ENCODE results near the gene IL15RA. TPM values are rescaled to one million over a fixed set of nuclear protein-coding genes. Genes with fewer than 3 reads are reported as not detected.

The IL15RA gene
- total RNA-seq, 2 donors from 2014 or later, result 9.6 to 30.5 TPM

DNA sequence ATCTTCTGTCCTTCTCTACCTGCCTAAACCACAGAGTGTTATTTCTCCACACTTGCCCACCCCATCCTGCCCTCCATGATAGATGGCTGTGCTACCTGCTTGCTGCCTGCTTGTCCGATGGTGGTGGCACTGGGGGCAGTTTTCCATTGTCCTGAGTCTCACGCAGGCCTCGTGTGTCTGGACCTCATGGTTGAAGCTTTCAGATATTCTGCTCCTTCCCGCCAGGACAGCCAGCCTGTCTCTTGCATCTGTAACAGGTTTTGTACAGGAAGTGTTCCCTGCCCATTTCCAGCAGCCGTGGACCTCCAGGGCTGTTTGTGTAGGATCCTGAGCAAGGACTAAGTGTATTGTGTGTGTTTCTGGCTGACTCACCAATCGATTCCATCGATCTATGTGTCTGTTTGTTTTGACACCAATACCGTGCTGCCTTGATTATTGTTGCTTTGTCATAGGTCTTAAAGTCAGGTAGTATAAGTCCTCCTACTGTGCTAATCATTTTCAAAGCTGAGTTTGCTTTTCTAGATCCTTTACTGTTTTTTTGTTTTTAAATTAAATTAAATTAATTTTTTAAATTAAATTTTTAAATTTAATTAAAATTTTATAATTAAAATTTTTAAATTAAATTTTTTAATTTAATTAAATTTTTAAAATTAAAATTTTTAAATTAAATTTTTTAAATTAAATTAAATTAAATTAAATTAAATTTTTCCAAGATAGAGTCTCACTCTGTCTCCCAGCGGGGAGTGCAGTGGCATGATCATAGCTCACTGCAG, 8.5 kb downstream of the IL15RA start:
- no peaks in the 10 kb centered on the region for H3K36me3 ChIP-seq
- no peak overlapping the region for H3K27ac ChIP-seq
- no peak for TF ChIP-seq CTCF (IDR thresholded peaks at IDR 0.05)
- DNase-seq (ENCODE audit: low spot score), result peak; percentile 53
- no peaks in the 10 kb centered on the region for H3K9me3 ChIP-seq
- no peak overlapping the region for H3K4me3 ChIP-seq
- H3K27me3 ChIP-seq, result no peaks in the 10 kb centered on the region
- peaks cover 0 to 19% of the 10 kb centered on the region in 2 donors for H3K4me1 ChIP-seq

GRCh38 chr10:5968037-5968680, 9.2 kb downstream of the IL15RA start:
- Histone ChIP-seq H3K27me3 (no peaks in the 10 kb centered on the region), H3K4me3 (no peak overlapping the region), H3K4me1 (peaks cover 0 to 19% of the 10 kb centered on the region in 2 donors), H3K36me3 (no peaks in the 10 kb centered on the region), H3K9me3 (no peaks in the 10 kb centered on the region), H3K27ac (no peak overlapping the region)
- no peak for TF ChIP-seq CTCF (IDR thresholded peaks at IDR 0.05)
- peak; percentile 55 for DNase-seq (ENCODE audit: low spot score)

DNA sequence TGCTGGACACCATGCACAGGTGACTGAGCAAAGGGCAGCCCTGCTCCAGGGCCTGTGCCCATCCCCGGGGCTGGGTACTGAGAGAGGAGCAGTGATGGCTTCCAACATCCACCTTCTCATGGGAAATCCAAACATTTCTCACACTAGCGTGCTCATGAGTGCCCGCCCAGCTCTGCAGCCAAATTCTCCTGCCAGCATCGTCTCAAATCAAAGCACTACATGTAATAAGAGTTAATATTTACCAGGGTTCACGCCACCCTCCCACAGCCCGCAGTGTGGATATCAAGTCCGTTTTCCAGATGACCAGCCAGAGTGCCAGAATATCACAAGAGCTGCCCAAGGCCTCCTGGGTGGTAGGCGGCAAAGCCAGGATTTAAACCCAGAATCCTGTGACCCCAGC, 12.1 kb downstream of the IL15RA start:
- H3K9me3 ChIP-seq, result no peaks in the 10 kb centered on the region
- no peak overlapping the region for H3K4me3 ChIP-seq
- no peaks in the 10 kb centered on the region for H3K36me3 ChIP-seq
- no peak for DNase-seq (ENCODE audit: low spot score)
- no peaks in the 10 kb centered on the region for H3K4me1 ChIP-seq
- TF ChIP-seq CTCF (IDR thresholded peaks at IDR 0.05), result no peak
- no peak overlapping the region for H3K27ac ChIP-seq
- H3K27me3 ChIP-seq, result no peaks in the 10 kb centered on the region

DNA sequence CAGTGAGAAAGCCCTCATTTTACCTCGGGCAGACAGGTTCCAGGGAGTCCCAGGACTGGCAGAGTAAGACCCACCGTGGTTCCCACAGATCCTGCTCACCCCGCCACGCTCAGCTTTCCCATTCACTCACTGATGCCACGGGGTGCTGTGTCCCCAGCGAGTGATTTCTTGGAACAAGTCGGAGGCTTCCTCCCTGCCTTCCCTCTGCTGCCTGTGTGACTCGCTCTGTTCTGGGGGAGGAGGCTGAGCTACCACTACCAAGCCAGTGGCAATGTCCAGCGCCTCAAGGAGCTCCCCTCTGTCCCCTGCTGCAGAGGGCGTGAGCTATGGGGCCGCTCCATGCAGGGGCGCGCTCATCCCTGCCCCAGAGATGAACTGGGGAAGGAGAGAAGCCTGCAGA, 12.6 kb downstream of the IL15RA start:
- Histone ChIP-seq H3K27ac (no peak overlapping the region), H3K27me3 (no peaks in the 10 kb centered on the region), H3K36me3 (no peaks in the 10 kb centered on the region), H3K9me3 (no peaks in the 10 kb centered on the region), H3K4me3 (no peak overlapping the region), H3K4me1 (no peaks in the 10 kb centered on the region)
- DNase-seq (ENCODE audit: low spot score), result no peak
- TF ChIP-seq CTCF (IDR thresholded peaks at IDR 0.05), result no peak

DNA sequence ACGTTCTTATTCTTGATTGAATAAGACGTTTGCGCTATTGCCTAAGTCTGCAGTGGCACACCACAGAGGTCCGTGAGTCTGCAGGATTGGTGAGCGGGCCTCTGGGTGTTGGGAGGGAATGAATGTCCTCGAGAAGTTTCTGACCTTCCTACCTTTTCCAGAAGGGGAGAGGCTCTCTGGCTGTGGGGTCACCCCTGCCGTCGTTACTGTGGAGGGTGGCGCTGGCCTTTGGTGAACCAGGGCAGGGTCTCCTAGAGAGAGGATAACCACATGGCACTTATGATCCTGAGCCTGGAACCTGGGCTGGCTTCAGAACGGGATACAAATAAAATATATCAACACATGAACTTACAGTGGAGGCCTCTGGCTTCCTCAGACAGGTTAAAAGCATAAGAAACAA, 13.8 kb downstream of the IL15RA start:
- Histone ChIP-seq H3K9me3 (no peaks in the 10 kb centered on the region), H3K4me3 (no peak overlapping the region), H3K4me1 (no peaks in the 10 kb centered on the region), H3K27me3 (no peaks in the 10 kb centered on the region), H3K27ac (no peak overlapping the region), H3K36me3 (no peaks in the 10 kb centered on the region)
- TF ChIP-seq CTCF (IDR thresholded peaks at IDR 0.05), result no peak
- DNase-seq (ENCODE audit: low spot score), result no peak
